OCI-LY7 (cell line): ENCODE measurements around the gene DCAF8.

Experiments
- CTCF ChIP-seq: fragments of 200-600 bp; sonication (generic); conservative IDR thresholded peaks from 2 replicates; pipeline ENCODE4 v1.5.1; 2014; ENCODE audit warnings: mild to moderate bottlenecking, antibody characterized with exemption, low read length, moderate library complexity, mixed read lengths
- EZH2phosphoT487 ChIP-seq: fragments of 200-600 bp; sonication (generic); IDR thresholded peaks from 2 replicates; pipeline ENCODE4 v1.6.1; 2018; ENCODE audit warnings: low read depth, borderline replicate concordance, mild to moderate bottlenecking, mixed run types, antibody characterized with exemption, low read length, moderate library complexity, mixed read lengths

GRCh38 chr1:160186246-160186645 lies 76.1 kb downstream of the DCAF8 start:
- TF ChIP-seq CTCF (no peak), EZH2phosphoT487 (no peak)
